Smooth muscle cell (in vitro differentiated cells): ENCODE measurements around the gene UNC45B. TPM values are rescaled to one million over a fixed set of nuclear protein-coding genes. Genes with fewer than 3 reads are reported as not detected.

Experiments
- DNase-seq: peaks from one replicate; lab custom pipeline; 2025; ENCODE audit not compliant: unreplicated experiment; lab: John Stamatoyannopoulos, UW
- H2AFZ ChIP-seq: fragments of 200-600 bp; sonication (generic); 2 replicates; pipeline ENCODE4 v1.6.0; 2016; ENCODE audit warnings: antibody characterized with exemption, low read depth, mild to moderate bottlenecking
- H3F3A ChIP-seq: fragments of 200-600 bp; sonication (generic); 2 replicates; pipeline ENCODE4 v1.6.0; 2017; ENCODE audit warnings: antibody characterized with exemption, low read depth
- H3K27ac ChIP-seq: fragments of 200-600 bp; sonication (generic); 2 replicates; pipeline ENCODE4 v1.5.1; 2016; ENCODE audit warnings: low read depth, mild to moderate bottlenecking
- H3K27me3 ChIP-seq: fragments of 200-600 bp; sonication (generic); 2 replicates; pipeline ENCODE4 v1.6.1; 2016; ENCODE audit warnings: low read depth, mild to moderate bottlenecking
- H3K36me3 ChIP-seq: fragments of 200-600 bp; sonication (generic); 2 replicates; pipeline ENCODE4 v1.5.1; 2016; ENCODE audit warnings: low read depth
- H3K4me1 ChIP-seq: fragments of 200-600 bp; sonication (generic); 2 replicates; pipeline ENCODE4 v1.5.1; 2016; ENCODE audit warnings: low read depth
- H3K4me2 ChIP-seq: fragments of 200-600 bp; sonication (generic); 2 replicates; pipeline ENCODE4 v1.6.0; 2016; ENCODE audit warnings: mild to moderate bottlenecking
- H3K4me3 ChIP-seq: fragments of 200-600 bp; sonication (generic); 2 replicates; pipeline ENCODE4 v1.5.1; 2016; ENCODE audit warnings: mild to moderate bottlenecking
- H3K79me2 ChIP-seq: fragments of 200-600 bp; sonication (generic); 2 replicates; pipeline ENCODE4 v1.6.0; 2016; ENCODE audit warnings: low read depth, mild to moderate bottlenecking
- H3K9ac ChIP-seq: fragments of 200-600 bp; sonication (generic); 2 replicates; pipeline ENCODE4 v1.6.0; 2016; ENCODE audit warnings: low read depth
- H3K9me3 ChIP-seq: fragments of 200-600 bp; sonication (generic); replicated peaks from 2 replicates; pipeline ENCODE4 v1.5.1; 2016; ENCODE audit warnings: low read depth
- H4K20me1 ChIP-seq: fragments of 200-600 bp; sonication (generic); 2 replicates; pipeline ENCODE4 v1.6.0; 2016; ENCODE audit warnings: low read depth
- WGBS: methylation state at CpG from one replicate; pipeline ENCODE4 v1.1.7; 2016; ENCODE audit warnings: low lambda C conversion rate; 5-methylcytosine and 5-hydroxymethylcytosine counted together
- polyA plus RNA-seq: library from polyadenylated mRNA; unstranded; fragments of >200 nt; fragmentation: Nextera tagmentation; extraction: Ambion mirVana; gene quantifications from 2 replicates; pipeline ENCODE4 v1.2.1, GENCODE V29; 2016
- total RNA-seq: library from RNA; depleted of rRNA; stranded (reverse); fragments of >200 nt; gene quantifications from 2 replicates; pipeline ENCODE4 v1.2.3, GENCODE V29; 2014
- TF ChIP-seq, protein P1 (sequence below): fragments of 200-600 bp; sonication (generic); IDR thresholded peaks from 2 replicates; pipeline ENCODE4 v1.5.1; 2017; ENCODE audit warnings: borderline replicate concordance, mild to moderate bottlenecking, antibody characterized with exemption; ENCODE audit not compliant: insufficient read depth, poor library complexity, severe bottlenecking

The UNC45B gene
- total and polyA plus RNA-seq, 2 experiments from 2014 or later = not detected

DNA sequence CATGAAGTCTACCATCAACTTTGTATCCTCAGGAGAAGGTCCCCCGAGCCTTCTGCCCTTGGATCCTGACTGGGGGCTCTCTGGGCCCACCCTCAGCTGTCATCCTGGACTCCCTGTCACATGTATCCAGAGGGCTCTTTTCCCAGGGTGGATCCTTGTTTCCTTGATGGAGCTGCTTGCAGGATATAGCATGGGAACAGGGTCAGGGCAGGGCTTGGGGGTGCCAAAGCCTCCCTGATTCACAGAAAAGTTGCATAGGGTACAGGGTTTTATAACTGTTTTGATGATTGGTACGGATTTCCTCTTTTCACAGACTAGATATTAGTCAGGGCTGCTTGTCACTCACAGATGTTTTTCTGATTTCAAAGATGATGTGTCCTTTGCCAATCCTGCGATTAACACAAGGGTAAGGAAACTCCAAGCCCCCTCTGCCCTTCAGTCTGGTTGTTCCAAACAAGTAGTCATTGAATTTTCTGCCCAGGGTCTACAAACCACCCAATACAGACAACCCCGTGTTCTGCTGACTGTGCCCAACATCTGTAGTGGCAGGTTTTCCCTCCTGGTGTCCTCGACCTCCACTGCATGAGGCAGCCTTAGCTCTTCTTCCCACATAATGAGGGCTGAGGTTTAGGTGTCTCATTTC, 67.1 kb downstream of the UNC45B start:
- Histone ChIP-seq H3K27me3 (peaks cover 19% of the 10 kb centered on the region), H3F3A (no peaks in the 10 kb centered on the region), H3K27ac (no peak overlapping the region), H3K4me3 (no peak overlapping the region), H3K36me3 (no peaks in the 10 kb centered on the region), H4K20me1 (no peaks in the 10 kb centered on the region), H3K4me1 (no peaks in the 10 kb centered on the region), H3K9ac (no peak overlapping the region), H3K79me2 (no peaks in the 10 kb centered on the region), H3K9me3 (no peaks in the 10 kb centered on the region), H2AFZ (no peak overlapping the region), H3K4me2 (no peak overlapping the region)
- no peak for DNase-seq
- 81% methylated on average over 5 of the region's 5 CpGs for WGBS
- TF ChIP-seq, protein P1, sequence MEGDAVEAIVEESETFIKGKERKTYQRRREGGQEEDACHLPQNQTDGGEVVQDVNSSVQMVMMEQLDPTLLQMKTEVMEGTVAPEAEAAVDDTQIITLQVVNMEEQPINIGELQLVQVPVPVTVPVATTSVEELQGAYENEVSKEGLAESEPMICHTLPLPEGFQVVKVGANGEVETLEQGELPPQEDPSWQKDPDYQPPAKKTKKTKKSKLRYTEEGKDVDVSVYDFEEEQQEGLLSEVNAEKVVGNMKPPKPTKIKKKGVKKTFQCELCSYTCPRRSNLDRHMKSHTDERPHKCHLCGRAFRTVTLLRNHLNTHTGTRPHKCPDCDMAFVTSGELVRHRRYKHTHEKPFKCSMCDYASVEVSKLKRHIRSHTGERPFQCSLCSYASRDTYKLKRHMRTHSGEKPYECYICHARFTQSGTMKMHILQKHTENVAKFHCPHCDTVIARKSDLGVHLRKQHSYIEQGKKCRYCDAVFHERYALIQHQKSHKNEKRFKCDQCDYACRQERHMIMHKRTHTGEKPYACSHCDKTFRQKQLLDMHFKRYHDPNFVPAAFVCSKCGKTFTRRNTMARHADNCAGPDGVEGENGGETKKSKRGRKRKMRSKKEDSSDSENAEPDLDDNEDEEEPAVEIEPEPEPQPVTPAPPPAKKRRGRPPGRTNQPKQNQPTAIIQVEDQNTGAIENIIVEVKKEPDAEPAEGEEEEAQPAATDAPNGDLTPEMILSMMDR = no peak

DNA sequence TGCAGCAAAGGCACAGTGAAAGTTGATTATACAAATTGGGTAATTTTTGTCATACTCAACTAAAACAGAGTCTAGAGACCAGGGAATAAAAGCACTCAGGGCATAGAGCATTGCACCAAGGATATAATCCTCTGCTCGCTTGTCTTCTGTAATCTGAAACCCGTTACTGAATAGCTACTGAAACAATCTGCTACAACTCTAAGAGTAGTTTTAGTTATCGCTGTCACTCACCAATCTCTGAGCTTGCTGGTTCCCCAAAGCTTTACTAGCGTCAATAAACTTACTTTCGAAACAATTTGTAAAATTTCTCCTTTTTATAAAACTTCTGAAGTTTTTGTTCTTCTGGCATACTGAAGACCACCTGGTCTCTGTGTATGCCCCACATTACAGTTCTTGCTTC, 69.5 kb downstream of the UNC45B start:
- H3K27me3 ChIP-seq = peaks cover 19% of the 10 kb centered on the region
- no peak overlapping the region for H3K4me3 ChIP-seq
- no peak overlapping the region for H3K27ac ChIP-seq
- TF ChIP-seq, protein P1 = no peak
- H3F3A ChIP-seq = no peaks in the 10 kb centered on the region
- no peaks in the 10 kb centered on the region for H3K36me3 ChIP-seq
- H3K9ac ChIP-seq = no peak overlapping the region
- H3K4me2 ChIP-seq = no peak overlapping the region
- H3K4me1 ChIP-seq = no peaks in the 10 kb centered on the region
- H2AFZ ChIP-seq = no peak overlapping the region
- no peaks in the 10 kb centered on the region for H3K9me3 ChIP-seq
- H4K20me1 ChIP-seq = no peaks in the 10 kb centered on the region
- no peak for DNase-seq
- 75% methylated on average over 5 of the region's 5 CpGs for WGBS
- H3K79me2 ChIP-seq = no peaks in the 10 kb centered on the region

DNA sequence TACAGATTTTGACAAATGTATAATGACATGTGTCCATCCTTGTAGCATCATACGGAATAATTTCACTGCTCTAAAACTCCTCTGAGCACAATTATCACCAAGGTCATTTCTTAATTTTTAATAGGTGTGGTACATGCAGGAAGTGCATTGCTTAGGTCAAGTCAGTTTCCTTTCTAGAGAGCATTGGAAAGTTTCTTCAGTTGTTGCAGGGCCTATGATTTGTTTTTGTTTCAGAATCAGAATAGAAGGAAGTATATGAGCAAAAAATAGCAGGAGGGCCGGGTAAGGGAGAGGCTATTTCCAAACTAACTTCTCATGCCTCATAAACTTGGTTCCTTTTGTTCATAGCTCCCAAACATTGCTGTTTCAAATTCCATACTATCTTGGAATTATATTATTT, 71.3 kb downstream of the UNC45B start:
- Histone ChIP-seq H3K27me3 (peaks cover 18% of the 10 kb centered on the region), H3K9me3 (no peaks in the 10 kb centered on the region), H4K20me1 (no peaks in the 10 kb centered on the region), H3K4me2 (no peak overlapping the region), H3K4me3 (no peak overlapping the region), H3K36me3 (no peaks in the 10 kb centered on the region), H3K4me1 (no peaks in the 10 kb centered on the region), H3F3A (no peaks in the 10 kb centered on the region), H2AFZ (no peak overlapping the region), H3K79me2 (no peaks in the 10 kb centered on the region), H3K9ac (no peak overlapping the region), H3K27ac (no peak overlapping the region)
- 85% methylated on average over 2 of the region's 2 CpGs for WGBS
- no peak for DNase-seq
- TF ChIP-seq, protein P1 = no peak

DNA sequence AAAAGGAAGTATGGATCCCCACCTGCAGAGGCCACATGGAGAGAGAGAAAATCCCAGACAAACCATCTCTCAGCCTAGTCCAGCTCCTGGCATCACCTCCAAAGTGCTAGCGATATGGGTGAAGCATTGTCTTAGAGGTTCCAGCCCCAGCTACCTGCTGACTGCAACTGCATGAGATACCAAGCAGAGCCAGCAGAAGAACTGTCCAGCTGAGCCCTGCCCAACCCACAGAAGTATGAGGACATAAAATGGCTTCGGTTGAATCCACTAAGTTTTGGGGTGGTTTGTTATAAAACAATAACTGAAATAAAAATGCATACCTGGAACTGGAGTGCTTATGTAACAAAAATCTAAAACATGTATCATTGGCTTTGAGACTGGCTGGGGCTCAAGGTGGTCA, 74.8 kb downstream of the UNC45B start:
- Histone ChIP-seq H2AFZ (no peak overlapping the region), H4K20me1 (no peaks in the 10 kb centered on the region), H3K4me1 (no peaks in the 10 kb centered on the region), H3F3A (no peaks in the 10 kb centered on the region), H3K9ac (no peak overlapping the region), H3K36me3 (no peaks in the 10 kb centered on the region), H3K4me3 (no peak overlapping the region), H3K27ac (no peak overlapping the region), H3K79me2 (no peaks in the 10 kb centered on the region), H3K9me3 (no peaks in the 10 kb centered on the region), H3K4me2 (no peak overlapping the region), H3K27me3 (no peaks in the 10 kb centered on the region)
- WGBS = 94% methylated on average over 2 of the region's 2 CpGs
- TF ChIP-seq, protein P1 = no peak
- no peak for DNase-seq
